GM18951 (cell line): ENCODE data around the gene HUNK.

ENCODE experiments used
- POLR2A ChIP-seq: IDR thresholded peaks from 4 replicates; pipeline ENCODE4 v1.6.1; 2011; ENCODE audit warnings: mild to moderate bottlenecking; ENCODE audit not compliant: insufficient read length, insufficient read depth; ENCODE audit errors: extremely low read depth
- in situ Hi-C: fragments of 300-500 bp; cut with MboI; formaldehyde crosslinking; loops from one replicate; pipeline ENCODE4 v1.12.0; 2022; ENCODE audit warnings: low sequenced_read_pairs, mixed read lengths, inconsistent platforms; ENCODE audit not compliant: unreplicated experiment

HUNK gene

DNA sequence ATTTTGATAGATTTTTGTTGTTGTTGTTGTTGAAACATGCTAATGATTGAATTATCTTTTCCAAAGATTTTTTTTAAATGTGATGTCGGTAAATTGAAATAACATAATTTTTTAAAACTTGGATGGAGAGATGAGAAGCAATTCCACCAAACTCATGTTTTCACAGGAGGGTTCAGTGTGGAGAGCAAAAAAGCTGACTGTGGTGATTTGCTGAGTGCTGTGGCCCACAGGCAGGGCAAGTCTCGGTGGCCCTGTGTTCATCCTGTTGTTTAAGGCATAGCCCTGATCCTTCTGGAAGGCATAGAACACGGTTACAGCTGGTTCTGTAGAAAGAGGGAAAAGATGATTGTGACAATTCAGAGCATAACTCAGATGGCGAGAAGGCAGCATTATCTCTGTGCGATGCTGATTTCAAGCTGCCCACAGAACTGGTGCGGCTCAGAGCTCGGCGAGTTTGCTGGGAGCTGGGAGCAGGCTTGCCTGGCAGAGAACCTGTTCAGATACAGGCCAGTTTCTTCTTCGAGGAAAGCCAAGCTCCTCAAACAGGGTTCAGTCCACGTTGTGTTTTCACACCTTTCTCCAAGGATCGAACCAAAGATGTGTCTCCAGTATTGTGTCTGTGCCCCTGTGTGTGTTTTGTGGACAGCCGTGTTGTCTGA is 127.1 kb downstream of the HUNK start:
- in situ Hi-C loops = no loop called here
- no peak for TF ChIP-seq POLR2A

DNA sequence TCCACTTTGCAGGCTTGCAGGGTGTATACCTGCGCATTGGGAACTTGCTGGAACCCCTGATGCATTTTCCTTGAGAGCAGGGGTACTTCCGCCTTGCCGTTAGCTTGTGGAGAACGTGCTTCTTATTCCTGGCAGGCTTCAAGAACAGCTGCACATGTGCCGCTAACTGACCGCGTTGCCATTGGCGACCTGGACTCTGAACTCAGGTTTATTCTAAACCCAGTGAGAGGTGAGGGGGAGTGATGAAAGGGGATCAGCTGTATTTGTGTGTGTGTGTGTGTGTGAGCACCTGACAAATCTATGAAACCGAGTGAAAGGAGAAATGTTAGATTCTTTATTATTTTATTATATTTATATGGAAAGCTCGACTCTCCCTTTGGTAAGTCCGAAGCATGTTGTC is 128.6 kb downstream of the HUNK start:
- in situ Hi-C loops = no loop called here
- TF ChIP-seq POLR2A = no peak

DNA sequence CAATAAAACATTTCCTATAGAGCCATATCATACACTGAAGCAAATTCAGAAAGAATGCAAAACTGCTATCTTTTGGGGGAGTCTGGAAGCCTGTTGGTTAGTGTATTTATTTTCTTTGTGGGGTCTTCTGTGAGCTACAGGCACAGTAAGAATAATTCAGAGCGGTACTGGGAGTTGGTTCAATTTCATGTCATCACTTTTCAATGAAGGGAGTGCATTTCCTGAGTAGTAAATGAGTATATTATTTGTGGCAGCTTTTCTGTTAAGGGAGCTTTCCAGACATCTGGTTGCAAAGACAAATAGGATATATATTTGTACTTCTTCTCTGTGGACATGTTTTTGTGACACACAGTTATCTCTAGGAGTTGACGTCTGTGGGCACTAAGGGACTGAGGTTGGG is 130.6 kb downstream of the HUNK start:
- in situ Hi-C loops = no loop called here
- no peak for TF ChIP-seq POLR2A

DNA sequence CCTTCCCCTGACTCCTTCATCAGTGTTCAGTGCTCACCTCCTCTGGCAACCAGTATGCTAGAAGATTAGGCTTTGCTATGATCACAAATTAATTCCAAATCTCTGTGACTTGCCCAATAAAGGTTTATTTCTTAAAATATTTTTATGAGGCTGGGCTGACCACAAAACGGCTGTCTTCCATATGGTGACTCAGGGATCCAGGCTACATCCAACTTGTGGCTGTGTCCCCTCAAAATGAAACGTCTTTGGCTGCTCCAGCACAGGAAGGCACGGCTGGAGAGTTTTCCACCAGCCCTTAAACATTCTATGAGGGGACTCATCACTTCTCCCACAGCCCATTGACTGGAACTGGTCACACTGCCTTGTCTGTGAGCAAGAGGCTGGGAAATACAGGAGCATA is 131.5 kb downstream of the HUNK start:
- no peak for TF ChIP-seq POLR2A
- in situ Hi-C loops = no loop called here

DNA sequence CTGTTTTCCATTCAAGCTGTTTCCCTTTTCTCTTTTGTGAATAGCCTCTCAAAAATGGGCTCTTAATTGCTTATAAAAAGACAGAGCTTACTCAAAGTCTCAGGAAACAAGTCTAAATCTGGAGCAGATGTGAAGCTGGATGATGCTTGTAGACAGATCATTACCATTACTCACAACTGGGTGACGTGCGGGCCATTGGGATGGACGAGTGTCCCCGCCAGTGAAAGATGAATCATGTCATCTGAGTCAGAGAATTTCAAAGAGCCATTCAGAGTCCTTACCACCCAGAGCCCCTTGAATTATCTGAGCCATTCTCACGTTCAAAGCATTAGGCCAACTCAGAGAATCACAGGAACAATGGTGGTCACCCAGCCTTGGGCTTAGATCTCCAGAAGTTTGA is 134.6 kb downstream of the HUNK start:
- in situ Hi-C loops = no loop called here

DNA sequence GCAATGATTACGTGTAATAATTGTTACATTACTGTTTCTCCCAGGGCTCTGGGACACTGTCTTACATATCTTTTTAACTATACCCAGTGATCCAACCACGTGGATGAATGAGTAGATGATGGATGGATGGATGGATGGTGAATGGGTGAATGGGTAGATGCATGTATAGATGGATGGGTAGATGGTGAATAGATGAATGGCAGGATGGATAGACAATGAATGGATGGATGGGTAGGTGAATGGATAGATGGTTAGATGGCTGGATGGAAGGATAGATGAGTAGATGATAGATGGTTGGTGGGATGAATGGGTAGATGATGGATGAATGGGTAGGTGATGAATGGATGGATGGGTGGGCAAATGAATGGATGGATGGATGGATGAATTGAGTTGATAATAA is 135.9 kb downstream of the HUNK start:
- TF ChIP-seq POLR2A = no peak
- in situ Hi-C loops = no loop called here

More for the DNA sequence above, 134.6 kb downstream of the HUNK start:
- no peak for TF ChIP-seq POLR2A

DNA sequence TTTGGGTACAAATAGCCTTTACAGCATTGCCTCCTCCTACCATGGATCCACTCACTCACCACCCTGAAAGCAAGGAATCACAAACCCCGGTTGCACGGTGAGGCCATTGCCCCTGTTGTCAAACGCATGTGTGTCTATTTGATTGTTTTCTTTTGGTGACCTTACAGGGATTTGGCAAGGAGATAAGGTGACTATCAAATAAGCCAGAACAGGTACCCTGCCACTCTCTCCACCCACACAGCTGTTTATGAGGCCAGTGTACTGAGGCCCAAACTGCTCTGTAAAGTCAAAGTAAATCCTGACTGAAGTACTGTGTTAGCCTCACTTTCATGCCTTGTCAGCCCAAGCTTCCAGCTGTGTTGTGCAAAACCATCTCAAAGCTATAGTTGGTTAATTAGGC is 136.4 kb downstream of the HUNK start:
- in situ Hi-C loops = no loop called here
- TF ChIP-seq POLR2A = no peak

DNA sequence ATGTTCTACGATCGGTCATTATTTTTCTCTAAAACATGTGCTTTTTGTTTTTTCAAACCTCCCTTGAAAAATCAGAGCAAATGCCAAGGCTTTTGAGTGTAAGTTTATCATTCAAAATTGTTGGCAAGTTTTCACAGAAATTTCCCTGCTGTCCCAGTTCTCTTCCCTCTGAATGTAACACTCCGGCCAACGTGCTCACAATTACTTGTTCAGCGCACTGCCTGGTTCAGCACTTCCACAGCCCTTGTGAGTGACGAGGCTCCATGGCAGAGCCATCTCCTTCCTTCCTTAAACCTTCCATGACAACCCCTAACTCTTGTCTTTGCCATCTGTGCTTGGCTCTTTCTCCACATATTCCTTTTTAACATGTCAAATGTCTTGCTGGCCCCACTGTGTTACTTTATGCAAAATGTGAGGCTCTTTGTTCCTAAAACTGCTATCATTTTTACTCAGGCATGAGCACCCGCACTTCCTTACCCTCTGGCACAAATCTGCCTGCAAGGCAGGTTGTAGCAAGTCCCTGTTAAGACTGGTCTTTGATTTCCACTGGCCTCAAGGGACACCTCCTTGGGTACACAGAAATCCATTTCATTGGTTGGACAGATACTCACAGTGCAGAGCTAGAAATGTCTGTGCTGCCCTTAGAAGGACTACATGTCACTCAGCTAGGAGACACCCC is 142.8 kb downstream of the HUNK start:
- in situ Hi-C loops = no loop called here
- no peak for TF ChIP-seq POLR2A

DNA sequence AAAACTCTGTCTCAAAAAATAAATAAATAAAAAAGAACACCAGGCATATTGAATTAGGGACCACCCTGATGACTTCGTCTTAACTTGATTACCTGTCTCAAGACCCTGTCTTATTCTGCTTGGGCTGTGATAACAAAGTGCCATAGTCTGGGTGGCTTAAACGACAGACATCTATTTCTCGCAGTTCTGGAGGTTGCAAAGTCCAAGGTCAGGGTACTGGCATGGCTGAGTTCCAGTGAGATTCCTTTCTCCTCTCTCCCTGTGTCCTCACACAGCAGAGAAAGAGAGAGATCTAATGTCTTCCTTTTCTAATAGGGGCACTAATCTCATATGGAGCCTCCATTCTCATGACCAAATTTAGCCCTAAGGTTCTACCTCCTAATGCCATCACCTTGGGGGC is 145.6 kb downstream of the HUNK start:
- in situ Hi-C loops = no loop called here
- TF ChIP-seq POLR2A = no peak

DNA sequence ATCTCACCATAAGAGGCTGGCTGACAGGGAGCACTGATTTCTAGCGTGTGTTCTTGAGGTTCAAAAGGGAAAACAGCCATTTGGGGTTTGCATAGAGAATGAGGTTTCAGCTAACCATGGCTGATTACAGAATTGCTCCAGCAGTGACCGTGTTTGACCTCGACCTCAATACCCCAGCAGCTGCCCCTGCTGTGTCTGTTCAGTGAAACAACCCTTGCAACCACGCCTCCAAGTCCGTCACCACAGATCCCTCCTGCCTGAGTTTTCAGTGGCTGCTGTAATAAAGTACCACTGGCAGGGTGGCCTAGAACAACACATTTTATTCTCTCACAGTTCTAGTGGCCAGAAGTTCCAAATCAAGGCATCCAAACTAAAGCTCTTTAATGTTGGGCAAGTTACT is 147.7 kb downstream of the HUNK start:
- no peak for TF ChIP-seq POLR2A
- in situ Hi-C loops = no loop called here

DNA sequence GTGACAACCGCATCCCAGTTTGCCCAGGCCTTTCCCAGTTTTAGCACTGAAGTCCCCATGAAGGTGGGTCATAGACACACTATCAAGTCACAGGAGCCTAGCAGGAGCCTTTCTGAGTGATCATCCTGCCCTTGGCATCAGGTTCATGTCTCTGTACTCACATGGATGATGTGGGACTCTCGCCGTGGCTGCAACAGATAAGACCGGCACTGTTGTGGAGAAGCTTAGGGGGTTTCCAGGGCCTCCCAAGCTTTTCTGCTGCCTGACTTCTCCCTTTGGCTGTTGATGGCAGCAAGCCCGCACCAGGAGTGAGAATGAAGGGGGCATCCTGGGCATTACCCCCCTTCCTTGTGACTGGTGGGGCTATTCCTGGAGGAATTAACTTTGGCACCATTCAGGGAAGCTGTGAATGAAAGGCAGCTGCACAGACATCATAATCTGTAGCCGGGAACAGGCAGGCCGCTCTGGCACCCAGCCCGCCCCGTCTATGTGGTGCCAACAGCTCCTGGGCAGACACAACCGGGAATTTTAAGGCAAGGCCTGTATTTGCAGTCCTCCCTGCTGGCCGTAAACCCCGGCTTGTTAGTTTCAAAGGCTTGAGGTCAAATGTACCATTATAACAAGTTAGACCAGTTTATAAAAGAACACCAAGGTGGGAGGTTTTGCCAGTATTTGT is 148.6 kb downstream of the HUNK start:
- in situ Hi-C loops = no loop called here
- no peak for TF ChIP-seq POLR2A

DNA sequence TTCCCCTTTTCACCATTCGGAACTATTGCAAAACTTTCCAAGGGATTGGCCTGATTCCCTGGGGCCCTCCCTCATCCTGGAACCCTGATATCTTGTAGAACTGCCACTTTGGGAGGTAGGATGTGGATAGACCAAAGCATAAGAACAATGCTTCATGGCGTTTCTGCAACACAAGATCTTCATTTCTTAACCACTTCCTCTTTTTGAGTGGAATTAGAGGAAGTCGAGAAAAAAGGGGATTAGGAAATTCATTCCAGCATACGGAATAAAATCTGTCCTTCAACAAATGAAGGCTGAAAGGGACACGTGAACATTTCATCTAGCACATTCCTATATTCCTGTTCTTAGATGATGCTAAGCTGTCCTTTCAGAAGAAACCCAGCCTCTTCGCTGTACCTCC is 149.3 kb downstream of the HUNK start:
- TF ChIP-seq POLR2A = no peak
- in situ Hi-C loops = no loop called here

DNA sequence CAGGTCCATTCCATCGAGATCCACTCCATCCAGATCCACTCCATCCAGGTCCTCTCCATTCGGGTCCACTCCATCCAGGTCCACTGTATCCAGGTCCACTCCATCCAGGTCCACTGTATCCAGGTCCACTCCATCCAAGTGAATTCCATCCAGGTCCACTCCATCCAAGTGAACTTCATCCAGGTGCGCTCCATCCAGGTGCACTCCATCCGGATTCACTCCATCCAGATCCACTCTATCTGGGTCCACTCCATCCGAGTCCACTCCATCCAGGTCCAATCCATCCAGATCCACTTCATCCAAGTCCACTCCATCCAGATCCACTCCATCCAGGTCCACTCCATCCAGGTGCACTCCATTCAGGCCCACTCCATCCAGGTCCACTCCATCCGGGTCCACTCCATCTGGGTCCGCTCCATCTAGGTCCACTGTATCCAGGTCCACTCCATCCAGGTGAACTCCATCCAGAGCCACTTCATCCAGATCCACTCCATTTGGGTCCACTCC is 157.4 kb downstream of the HUNK start:
- in situ Hi-C loops = no loop called here
- no peak for TF ChIP-seq POLR2A

DNA sequence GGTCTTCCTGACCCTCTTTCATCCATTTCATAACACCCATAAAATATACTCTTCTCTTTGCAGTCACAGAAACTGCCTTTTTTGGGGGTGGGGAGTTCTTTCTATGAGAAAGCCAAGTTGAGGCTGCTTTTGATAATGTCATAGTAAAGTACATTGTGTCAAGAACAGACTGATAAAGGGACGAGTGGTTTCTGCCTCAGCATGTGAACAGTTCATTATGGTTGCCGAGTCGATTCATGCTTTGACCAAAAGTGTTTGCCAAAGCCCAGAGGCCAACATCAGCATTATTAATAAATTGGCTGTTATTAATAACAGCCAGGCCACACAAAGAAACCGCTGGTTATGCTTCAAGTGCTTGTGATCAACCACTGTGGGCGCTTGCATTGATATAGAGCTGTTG is 162.0 kb downstream of the HUNK start:
- no peak for TF ChIP-seq POLR2A
- in situ Hi-C loops = no loop called here

DNA sequence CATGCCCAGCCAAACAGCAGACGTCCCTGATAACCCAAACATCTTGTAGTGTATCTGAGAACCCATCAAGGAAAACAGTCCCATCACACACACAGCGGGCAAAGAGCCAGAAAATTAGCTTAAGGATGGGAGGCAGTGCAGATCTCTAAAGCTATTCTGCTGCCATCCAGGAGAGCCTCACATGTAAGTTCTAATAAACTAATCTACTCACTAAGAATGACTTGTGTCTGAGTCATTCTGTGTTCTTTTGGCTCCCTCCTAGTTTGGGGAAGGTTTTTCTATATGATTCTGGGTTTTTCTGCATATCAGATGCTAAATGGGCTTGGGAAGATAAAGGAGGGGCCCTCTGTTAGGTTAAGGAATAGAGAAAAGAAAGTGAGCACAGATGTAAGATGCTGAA is 162.8 kb downstream of the HUNK start:
- in situ Hi-C loops = no loop called here
- no peak for TF ChIP-seq POLR2A
